ENCODE results near the gene RXRA.

Gene RXRA

DNA sequence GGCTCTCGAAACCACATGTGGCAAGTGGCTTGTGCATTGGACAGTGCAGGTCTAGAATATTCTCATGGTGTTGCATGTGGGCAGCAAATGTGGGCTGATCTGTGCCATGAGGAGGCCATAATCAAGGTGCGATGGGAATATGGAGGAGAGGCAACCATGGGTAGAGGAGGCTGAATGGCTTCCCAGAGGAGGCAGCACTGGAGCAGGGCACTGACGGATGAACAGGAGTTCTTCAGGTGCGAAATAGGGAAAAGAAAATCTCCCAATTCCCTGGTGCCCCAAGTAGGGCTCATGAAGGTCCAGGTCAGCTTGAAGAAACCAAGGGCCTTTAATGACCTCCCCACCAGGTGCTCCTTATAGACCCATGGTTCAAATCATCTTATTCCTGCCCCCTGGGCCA lies 126.5 kb downstream of the RXRA start:
- DNase-seq (ENCODE audit: low read depth in 2 of 2) = no peak

DNA sequence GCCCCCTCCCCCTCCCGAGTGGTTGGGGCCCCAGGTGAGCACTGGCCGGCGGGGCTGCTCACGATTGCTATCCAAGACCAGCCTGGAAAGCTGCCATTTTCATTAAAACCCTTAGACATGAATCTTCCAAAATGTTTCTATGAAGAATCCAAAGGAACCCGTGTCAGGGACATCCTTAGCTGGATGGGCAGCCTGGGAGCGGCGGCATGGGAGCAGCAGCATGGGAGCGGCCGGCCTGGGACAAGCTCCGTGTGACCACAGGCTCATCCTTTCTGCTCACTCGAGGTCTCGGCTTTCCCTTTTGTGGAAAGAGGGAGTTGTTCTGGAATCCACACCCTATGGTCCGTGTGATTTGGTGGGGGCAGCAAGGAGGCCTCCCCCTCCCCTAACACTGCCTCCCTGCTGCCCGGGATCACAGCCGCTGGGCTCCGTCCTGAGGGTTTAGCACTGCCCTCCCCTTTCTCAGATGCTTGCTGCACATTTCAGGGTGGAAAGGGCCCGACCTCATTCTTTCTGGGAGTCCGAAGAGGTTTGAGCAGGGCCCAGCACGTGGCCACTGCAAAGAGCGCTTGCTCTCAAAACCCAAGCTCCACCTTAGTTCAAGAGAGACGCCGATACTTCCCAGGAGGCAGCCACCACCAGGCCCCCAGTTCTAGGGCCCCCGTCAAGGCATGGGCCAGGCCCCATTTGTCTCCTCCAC lies 127.7 kb downstream of the RXRA start:
- no peak for DNase-seq (ENCODE audit: low read depth in 2 of 2)

- DNase-seq (ENCODE audit: low read depth in 2 of 2) = no peak
These were observed 128.2 kb downstream of the RXRA start for GRCh38 chr9:134454476-134454857.

DNA sequence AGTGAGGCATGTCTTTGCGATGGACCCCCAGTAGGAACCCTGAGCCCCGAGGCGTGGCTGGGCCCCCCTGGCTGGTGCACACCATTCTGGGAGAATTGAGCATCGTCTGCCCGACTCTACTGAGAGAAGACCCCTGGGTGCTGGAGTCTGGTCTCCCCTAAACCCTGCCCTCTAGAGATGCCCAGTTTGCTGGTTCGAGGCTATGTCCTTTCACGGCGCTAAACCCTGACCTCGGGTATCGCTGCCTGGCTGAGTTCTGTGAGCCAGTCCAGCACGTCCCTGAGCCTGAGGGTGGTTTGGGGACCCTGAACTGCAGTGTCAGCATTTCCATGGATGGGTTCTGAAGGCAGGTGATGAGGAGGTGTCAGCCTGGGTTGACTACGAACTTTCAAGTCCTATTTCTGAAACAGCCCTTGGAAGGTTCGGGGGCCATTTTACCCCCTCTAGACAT lies 128.8 kb downstream of the RXRA start:
- DNase-seq (ENCODE audit: low read depth in 2 of 2) = no peak

- no peak for DNase-seq (ENCODE audit: low read depth in 2 of 2)
These were observed 129.3 kb downstream of the RXRA start for GRCh38 chr9:134455537-134455933.

GRCh38 chr9:134455934-134456755 lies 129.9 kb downstream of the RXRA start:
- peak; percentile 74 for DNase-seq (ENCODE audit: low read depth in 2 of 2)

DNA sequence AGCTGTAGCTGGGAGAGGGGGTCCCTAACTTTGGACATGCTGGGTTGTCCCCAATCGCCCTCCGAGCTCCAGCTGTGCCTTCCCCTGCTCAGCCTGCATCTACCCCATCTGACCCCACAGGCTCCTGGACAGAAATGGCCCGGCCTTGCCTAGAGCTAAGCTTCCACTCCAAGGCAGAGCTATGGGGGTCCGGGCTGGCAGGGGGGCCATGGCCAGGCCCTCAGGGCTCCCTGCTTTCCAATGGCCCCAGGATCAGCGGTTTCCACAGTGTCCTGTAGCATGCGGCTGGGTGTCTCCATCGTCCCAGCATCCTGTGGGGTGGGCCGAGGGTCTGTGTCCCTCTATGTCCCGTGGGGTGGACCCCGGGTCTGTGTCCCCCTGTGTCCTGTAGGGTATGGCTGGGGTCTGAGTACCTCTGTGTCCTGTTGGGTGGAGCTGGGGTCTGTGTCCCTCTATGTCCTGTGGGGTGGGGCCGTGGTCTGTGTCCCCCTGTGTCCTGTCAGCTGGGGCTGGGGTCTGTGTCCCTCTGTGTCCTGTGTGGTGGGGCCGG lies 130.6 kb downstream of the RXRA start:
- no peak for DNase-seq (ENCODE audit: low read depth in 2 of 2)

DNA sequence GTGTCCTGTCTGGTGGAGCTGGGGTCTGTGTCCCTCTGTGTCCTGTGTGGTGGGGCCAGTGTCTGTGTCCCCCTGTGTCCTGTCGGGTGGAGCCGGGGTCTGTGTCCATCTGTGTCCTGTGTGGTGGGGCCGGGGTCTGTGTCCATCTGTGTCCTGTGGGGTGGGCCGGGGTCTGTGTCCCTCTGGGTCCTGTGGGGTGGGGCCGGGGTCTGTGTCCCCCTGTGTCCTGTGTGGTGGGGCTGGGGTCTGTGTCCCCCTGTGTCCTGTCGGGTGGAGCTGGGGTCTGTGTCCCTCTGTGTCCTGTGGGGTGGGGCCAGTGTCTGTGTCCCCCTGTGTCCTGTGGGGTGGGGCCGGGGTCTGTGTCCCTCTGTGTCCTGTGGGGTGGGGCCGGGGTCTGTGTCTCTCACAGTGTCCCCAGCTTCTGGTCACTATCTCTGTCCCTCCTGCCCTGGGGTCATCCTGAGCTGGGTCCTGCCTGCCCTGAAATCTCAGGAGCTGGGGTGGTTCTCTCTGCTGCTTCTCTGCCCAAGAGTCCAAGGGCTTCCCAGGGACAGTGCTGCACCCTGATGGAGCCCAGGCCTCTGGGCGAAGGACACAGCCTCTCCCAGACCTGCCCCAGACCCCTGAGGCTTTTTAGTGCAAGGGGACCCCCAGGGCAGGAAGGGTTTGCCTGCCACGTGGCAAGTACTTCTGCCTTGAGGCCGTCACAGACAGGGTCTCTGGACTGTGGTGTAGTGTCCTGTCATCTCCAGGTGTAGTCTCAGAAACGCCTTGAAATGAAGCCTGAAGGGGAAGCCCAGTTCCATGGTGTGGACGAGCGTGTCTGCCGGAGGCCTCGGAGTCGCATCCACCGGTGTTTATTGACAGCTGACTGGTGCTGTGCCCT lies 131.3 kb downstream of the RXRA start:
- DNase-seq (ENCODE audit: low read depth in 2 of 2) = no peak

DNA sequence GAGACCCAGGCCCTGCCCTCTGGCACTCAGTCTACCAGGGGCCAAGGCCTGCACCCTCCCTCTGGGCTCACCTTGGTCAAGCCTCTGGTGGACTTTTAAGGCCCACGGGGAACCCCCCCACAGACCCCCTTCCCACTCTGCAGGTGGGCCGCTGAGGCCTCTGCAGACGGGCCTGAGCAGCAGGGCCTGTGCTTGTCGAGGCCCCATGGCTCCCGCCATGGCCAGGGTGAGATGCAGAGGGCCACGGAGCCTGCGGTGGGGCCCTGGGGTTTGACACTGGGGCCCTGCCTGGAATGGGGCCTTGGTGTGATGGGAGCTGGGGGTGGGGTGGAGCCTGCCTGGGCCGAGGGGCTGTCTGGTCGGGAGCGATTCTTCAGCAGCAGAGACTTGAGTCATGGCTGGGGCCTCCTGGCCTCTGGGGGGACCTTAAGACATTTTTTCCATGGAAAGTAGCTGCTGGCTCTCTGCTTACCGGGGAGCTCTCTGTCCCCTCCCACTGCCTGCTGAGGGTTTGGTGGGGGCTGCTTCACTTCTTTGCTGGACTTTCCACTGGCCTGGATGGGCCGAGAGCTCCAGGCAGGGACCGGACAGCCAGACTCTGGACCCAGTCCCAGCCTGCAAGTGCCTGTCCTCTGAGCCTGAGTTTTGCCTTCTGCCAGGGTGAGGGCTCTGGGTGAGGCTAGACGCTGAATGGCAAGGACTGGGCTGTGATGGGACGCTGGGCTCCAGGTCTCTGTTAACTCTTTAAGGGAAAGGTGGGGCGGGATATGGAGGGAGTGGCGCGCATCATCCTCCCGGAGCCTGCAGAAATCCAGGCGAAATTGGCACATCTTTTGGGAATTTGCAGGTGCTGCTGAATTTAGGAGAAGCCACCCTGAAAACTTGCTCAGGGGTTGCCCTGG lies 132.2 kb downstream of the RXRA start:
- DNase-seq (ENCODE audit: low read depth in 2 of 2) = no peak

DNA sequence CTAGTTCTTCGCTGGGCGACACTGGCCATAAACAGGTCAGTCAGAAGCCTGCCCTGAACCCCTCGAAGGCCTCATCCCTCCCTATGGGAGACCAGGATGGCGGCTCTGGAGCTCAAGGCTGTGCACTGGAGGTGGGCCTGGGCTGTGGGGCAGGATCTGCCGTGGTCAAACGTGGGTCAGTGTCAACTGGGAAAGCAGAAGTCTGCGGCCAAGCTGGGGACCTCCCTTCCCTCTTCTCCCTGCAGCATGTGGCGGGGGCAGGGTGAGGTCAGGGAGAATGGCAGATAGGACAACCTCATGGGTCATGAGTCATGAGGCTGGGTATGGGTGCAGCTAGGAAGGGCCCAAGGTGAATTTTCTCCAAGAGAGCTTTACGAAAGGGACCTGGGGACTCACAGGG lies 132.9 kb downstream of the RXRA start:
- DNase-seq (ENCODE audit: low read depth in 2 of 2) = no peak

- DNase-seq (ENCODE audit: low read depth in 2 of 2) = no peak
These were observed 133.3 kb downstream of the RXRA start for GRCh38 chr9:134459573-134459972.

DNA sequence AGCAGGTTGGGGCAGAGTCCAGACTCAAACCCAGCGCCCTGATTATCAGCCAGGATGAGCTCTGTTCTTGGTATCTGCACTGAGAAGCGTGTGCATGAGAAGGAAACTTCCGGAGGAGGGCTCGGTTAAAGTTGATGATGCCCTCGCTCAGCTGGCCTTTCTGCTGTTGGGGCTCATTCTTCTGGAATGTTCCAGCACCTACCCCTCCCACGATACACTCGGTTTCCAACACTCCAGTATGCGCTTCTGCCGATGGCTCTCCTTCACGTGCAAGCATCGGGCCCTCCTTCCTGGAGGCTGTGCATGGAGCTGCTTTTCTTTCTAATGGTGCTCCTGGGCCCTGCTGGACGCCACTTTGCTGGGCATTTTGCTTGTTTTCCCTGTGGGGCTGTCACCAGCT lies 134.0 kb downstream of the RXRA start:
- DNase-seq (ENCODE audit: low read depth in 2 of 2) = no peak

- DNase-seq (ENCODE audit: low read depth in 2 of 2) = no peak
These were observed 134.6 kb downstream of the RXRA start for GRCh38 chr9:134460896-134461295.

- no peak for DNase-seq (ENCODE audit: low read depth in 2 of 2)
These were observed 135.2 kb downstream of the RXRA start for GRCh38 chr9:134461426-134461982.

DNA sequence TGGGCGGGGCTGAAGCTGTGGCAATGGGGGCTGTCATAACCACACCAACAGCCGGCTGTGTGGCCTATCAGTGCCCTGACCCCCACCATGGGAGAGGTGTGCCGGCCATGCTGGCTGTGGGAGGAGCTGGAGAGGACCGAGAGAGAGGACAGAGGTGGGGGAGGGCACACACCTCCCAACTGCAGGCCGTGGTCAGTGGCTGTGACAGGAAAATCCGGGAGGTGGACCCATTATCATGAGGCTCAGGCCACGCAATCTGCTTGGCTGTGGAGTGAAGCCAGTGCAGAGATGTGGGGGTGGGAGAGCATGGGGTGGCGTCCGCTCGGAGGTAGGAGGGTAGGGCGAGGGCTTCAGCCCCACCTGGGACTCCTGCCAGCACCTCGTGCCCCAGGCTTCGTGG lies 136.1 kb downstream of the RXRA start:
- no peak for DNase-seq (ENCODE audit: low read depth in 2 of 2)

- DNase-seq (ENCODE audit: low read depth in 2 of 2) = no peak
These were observed 137.0 kb downstream of the RXRA start for GRCh38 chr9:134463280-134463679.

- no peak for DNase-seq (ENCODE audit: low read depth in 2 of 2)
These were observed 140.8 kb downstream of the RXRA start for GRCh38 chr9:134466869-134467616.

DNA sequence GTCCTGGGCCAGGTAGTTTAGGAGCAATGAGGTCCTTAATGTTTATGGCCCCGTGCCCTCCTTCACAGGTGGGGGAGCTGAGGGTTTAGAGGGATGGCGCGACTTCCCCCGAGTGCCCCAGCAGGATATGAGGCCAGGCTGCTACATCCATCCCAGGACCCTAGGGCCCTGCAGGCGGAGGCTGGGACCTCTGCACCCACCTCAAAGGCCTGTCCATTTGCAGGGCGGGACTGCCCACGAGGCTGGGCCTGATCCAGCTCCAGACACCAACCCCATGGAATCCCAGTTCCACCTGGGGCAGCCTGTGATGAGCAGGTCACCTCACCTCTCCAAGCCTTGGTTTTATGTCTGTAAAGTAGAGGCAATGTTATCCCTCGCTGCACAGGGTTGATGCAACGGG lies 142.1 kb downstream of the RXRA start:
- no peak for DNase-seq (ENCODE audit: low read depth in 2 of 2)

DNA sequence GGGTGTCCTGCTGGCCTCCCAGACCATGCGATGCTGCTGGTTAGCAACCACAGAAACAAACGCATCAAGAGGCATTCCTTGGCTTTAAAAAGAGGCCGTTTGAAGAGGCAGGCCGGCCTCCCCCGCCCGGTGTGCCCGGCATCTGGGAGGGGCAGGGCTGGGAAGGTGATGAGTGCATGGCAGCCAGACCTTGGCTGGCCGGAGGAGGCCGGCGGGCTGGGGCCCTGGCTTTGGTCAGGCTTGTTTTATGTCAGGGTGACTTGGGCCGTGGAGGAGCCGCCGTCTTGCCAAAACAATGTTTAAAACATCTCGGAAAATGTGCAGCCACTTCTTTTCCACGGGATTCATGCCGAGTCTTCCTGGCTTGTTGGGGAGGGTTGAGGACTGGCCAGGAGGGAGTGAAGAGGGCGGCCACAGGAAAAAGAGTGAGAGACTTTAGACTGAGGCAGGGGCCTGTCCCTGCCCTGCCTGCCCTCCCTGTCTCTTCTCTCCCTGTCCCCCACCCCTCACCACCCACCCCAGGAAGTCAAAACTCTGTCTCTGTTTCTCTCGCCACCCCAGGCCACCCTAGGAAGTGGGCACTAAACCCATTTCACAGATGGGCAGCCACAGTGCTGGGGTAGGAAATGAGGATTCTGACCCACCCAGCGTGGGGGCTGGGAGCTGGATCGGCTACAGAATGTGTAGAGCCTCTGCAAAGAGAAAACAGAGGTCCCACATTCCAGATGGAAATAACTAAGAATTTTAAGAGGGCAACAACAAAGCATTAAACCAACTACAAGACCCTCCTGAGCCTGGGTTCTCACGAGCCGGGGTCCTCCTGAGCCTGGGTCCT lies 143.0 kb downstream of the RXRA start:
- no peak for DNase-seq (ENCODE audit: low read depth in 2 of 2)
